Measurements from ENCODE around the gene TEAD3.

DNA sequence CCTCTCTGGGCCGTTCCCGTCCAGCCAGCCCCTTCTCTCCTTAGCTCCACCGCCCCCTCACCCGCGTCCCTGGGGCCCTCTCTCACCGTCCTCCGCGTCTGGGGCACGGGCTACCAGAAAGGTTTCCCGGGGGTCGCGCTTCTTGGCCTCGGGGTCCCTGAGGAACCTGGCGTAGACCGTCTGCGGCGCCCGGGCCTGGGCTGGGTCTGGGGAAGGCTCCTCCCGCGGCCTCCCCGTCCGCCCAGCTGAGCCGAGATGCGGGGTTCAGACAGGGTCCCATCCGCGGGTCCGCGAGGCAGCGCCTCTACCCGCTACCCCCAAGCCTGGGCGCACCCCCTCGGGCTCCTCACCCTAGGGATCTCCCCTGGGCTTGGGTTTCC is 14.7 kb upstream of the TEAD3 start:
- no peak for TF ChIP-seq POLR2AphosphoS5 (IDR thresholded peaks at IDR 0.05; ENCODE audit: borderline replicate concordance, low read depth, low read length)
- no peak for TF ChIP-seq EZH2 (IDR thresholded peaks at IDR 0.05)
- no peak for TF ChIP-seq FOXP2 (optimal IDR thresholded peaks at IDR 0.05; ENCODE audit: control extremely low read depth, extremely low read length, insufficient read depth)
